ENCODE results near the gene ZNF768. TPM values are rescaled to one million over a fixed set of nuclear protein-coding genes. Genes with fewer than 3 reads are reported as not detected.
A peak's percentile ranks its signal among the peaks of the same experiment; 100 is the strongest.

ZNF768 gene
- total and polyA plus RNA-seq, 2 experiments from 2014 or later = 8.3 to 43.0 TPM

DNA sequence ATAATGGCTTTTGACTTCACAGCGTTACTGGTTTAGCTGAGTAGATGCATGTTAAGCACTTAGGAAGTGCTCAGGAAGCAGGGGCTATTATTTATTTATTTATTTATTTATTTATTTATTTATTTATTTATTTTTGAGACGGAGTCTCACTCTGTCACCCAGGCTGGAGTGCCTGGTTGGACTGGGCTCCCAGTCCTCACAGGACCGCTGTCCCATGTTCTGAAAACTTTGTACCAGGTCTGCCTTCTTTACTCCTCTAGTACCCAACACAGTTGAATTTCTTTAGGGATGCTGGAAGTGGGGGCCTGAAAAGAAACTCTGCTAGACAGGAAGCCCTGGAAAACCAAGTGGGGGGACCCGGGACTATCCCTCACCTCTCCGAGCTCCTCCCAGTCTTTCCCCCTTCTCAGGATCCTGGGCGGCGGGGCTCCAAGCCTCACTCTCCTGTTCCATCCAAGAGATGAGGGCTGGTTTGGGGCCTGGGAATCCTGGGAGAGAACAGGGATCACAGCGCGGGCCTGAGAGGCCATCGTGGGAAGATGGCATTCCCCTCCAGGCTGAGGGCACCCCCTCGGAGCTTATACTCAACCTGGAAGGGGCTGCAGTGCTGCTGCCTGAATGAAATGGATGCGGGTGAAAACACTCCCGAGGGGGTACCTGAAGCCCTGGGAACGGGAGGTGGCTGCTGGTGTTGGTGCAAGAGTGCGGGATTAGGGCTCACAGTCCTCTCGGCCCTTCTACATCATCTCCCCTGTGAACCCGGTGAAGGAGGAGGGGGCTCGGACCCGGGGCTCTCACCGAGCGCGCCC, 44.5 kb upstream of the ZNF768 start (continued):
- no peak for TF ChIP-seq EZH2 (IDR thresholded peaks at IDR 0.05; ENCODE audit: low read depth, unreplicated experiment)
- TF ChIP-seq ZNF114 (CRISPR knock-in tag; IDR thresholded peaks at IDR 0.05) = no peak
- TF ChIP-seq, protein P1, sequence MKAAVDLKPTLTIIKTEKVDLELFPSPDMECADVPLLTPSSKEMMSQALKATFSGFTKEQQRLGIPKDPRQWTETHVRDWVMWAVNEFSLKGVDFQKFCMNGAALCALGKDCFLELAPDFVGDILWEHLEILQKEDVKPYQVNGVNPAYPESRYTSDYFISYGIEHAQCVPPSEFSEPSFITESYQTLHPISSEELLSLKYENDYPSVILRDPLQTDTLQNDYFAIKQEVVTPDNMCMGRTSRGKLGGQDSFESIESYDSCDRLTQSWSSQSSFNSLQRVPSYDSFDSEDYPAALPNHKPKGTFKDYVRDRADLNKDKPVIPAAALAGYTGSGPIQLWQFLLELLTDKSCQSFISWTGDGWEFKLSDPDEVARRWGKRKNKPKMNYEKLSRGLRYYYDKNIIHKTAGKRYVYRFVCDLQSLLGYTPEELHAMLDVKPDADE (IDR thresholded peaks at IDR 0.05) = peak; percentile 13; the same call in 1 of the 2 replicates
- TF ChIP-seq, protein P2, sequence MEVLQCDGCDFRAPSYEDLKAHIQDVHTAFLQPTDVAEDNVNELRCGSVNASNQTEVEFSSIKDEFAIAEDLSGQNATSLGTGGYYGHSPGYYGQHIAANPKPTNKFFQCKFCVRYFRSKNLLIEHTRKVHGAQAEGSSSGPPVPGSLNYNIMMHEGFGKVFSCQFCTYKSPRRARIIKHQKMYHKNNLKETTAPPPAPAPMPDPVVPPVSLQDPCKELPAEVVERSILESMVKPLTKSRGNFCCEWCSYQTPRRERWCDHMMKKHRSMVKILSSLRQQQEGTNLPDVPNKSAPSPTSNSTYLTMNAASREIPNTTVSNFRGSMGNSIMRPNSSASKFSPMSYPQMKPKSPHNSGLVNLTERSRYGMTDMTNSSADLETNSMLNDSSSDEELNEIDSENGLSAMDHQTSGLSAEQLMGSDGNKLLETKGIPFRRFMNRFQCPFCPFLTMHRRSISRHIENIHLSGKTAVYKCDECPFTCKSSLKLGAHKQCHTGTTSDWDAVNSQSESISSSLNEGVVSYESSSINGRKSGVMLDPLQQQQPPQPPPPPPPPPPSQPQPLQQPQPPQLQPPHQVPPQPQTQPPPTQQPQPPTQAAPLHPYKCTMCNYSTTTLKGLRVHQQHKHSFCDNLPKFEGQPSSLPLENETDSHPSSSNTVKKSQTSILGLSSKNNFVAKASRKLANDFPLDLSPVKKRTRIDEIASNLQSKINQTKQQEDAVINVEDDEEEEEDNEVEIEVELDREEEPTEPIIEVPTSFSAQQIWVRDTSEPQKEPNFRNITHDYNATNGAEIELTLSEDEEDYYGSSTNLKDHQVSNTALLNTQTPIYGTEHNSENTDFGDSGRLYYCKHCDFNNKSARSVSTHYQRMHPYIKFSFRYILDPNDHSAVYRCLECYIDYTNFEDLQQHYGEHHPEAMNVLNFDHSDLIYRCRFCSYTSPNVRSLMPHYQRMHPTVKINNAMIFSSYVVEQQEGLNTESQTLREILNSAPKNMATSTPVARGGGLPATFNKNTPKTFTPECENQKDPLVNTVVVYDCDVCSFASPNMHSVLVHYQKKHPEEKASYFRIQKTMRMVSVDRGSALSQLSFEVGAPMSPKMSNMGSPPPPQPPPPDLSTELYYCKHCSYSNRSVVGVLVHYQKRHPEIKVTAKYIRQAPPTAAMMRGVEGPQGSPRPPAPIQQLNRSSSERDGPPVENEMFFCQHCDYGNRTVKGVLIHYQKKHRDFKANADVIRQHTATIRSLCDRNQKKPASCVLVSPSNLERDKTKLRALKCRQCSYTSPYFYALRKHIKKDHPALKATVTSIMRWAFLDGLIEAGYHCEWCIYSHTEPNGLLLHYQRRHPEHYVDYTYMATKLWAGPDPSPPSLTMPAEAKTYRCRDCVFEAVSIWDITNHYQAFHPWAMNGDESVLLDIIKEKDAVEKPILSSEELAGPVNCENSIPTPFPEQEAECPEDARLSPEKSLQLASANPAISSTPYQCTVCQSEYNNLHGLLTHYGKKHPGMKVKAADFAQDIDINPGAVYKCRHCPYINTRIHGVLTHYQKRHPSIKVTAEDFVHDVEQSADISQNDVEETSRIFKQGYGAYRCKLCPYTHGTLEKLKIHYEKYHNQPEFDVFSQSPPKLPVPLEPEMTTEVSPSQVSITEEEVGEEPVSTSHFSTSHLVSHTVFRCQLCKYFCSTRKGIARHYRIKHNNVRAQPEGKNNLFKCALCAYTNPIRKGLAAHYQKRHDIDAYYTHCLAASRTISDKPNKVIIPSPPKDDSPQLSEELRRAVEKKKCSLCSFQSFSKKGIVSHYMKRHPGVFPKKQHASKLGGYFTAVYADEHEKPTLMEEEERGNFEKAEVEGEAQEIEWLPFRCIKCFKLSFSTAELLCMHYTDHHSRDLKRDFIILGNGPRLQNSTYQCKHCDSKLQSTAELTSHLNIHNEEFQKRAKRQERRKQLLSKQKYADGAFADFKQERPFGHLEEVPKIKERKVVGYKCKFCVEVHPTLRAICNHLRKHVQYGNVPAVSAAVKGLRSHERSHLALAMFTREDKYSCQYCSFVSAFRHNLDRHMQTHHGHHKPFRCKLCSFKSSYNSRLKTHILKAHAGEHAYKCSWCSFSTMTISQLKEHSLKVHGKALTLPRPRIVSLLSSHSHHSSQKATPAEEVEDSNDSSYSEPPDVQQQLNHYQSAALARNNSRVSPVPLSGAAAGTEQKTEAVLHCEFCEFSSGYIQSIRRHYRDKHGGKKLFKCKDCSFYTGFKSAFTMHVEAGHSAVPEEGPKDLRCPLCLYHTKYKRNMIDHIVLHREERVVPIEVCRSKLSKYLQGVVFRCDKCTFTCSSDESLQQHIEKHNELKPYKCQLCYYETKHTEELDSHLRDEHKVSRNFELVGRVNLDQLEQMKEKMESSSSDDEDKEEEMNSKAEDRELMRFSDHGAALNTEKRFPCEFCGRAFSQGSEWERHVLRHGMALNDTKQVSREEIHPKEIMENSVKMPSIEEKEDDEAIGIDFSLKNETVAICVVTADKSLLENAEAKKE (CRISPR knock-in tag; IDR thresholded peaks at IDR 0.05) = no peak

DNA sequence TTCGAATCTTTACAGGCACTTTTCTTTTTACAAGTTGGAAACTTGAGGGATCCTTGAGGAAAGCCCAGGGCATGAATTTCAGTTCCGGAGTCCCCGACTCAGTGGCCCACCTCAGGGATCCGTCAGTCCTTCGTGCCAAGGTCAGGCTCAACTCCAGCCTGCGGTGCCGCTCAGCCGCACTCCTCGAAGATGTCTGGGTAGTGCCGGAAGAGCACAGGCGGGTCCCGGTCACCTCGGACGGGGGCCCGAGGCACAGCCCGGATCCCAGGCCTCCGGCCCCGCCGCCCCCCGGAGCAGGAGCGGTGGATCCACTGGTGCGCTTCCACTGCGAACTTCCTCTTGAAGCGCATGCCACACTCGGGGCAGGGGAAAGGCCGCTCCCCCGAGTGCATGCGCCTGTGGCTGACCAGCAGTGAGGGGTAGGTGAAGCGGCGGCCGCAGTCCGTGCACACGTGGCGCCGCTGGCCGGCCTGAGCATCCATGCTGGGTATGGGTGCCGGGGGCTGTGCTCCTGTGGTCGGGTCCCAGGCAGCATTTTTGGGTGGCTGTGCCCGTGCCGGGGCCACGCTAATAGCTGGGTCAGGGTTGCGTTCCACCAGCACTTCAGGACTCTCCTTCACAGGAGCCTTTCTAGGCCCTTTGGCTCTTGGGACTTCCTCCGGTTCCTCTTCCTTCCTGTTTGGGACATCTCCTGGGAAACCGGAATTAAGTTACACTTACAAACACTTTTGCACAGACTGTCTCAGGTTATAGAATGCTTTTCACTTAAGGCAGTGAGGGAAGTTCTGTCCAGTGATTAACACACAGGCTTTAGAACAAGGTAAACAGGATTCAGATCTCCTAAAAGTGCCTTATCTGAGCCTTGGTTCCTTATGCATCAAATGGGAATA, 43.6 kb upstream of the ZNF768 start:
- Mint-ChIP-seq H3K4me3 (peak overlapping the region; percentile 96), H3K27me3 (ENCODE audit: insufficient read depth, low read depth, poor library complexity) (peaks cover 7% of the 10 kb centered on the region), H3K4me1 (peaks cover 17% of the 10 kb centered on the region), H3K27ac (no peak overlapping the region), H3K9me3 (no peaks in the 10 kb centered on the region; the same call in 2 of the 3 replicates), H3K36me3 (ENCODE audit: low read depth) (no peaks in the 10 kb centered on the region)
- no peaks in the 10 kb centered on the region for H3K36me3 ChIP-seq (ENCODE audit: insufficient read depth)
- H3K79me2 ChIP-seq (replicated peaks; ENCODE audit: insufficient read depth) = no peaks in the 10 kb centered on the region
- no peaks in the 10 kb centered on the region for H3K27me3 ChIP-seq (ENCODE audit: insufficient read depth)
- H3F3A ChIP-seq (replicated peaks; ENCODE audit: low read depth) = 0 out of 2 replicates have a peak, but pooled peaks cover 12% of the 10 kb centered on the region
- no peaks in the 10 kb centered on the region; the same call in 1 of the 2 replicates for H4K20me1 ChIP-seq (replicated peaks; ENCODE audit: insufficient read depth)
- H2AFZ ChIP-seq = peak overlapping the region; percentile 86; the same call in 1 of the 2 replicates
- H3K27ac ChIP-seq (ENCODE audit: low read depth) = no peak overlapping the region
- ATAC-seq = no peak
- peak overlapping the region; percentile 70; the same call in 1 of the 2 replicates for H3K4me2 ChIP-seq
- peak; percentile 16 for DNase-seq (ENCODE audit: low spot score)
- H3K4me3 ChIP-seq = no peak overlapping the region
- peaks cover 18% of the 10 kb centered on the region for H3K4me1 ChIP-seq (ENCODE audit: insufficient read depth)
- no peaks in the 10 kb centered on the region for H3K9me2 ChIP-seq (ENCODE audit: insufficient read depth)
- TF ChIP-seq, protein P2 (CRISPR knock-in tag; IDR thresholded peaks at IDR 0.05) = no peak

Data from GM23338 (cell line).